T-helper 17 cell (primary cell): ENCODE data around the gene OSBP. TPM values are rescaled to one million over a fixed set of nuclear protein-coding genes. Genes with fewer than 3 reads are reported as not detected.
"Not testable (repeated sequence)": the region's sequence is repeated elsewhere in the genome, so short reads cannot be mapped to it uniquely, and the experiment has no call there.

Experiments
- ATAC-seq: fragments of 150-1000 bp; cut with Tn5 transposase; 2 replicates; pipeline ENCODE4 v1.10.0; 2021; ENCODE audit warnings: mild to moderate bottlenecking, moderate library complexity
- DNase-seq, 3 donors: peaks; one replicate each; pipeline versions ENCODE4 v3.0.0 to v3.0.0-alpha.2; 2020 to 2021
- H3K9me3 ChIP-seq: one replicate; pipeline ENCODE4 v1.7.0; 2013; ENCODE audit warnings: low read length, mild to moderate bottlenecking; ENCODE audit not compliant: control insufficient read depth, poor library complexity, severe bottlenecking
- H3K27ac Mint-ChIP-seq: one replicate; pipeline ENCODE4 v1.8.0; 2022; ENCODE audit warnings: mild to moderate bottlenecking, moderate library complexity, mixed read lengths
- H3K27me3 Mint-ChIP-seq: one replicate; pipeline ENCODE4 v1.8.0; 2022; ENCODE audit warnings: mixed read lengths
- H3K36me3 Mint-ChIP-seq: one replicate; pipeline ENCODE4 v1.8.0; 2022; ENCODE audit warnings: low read depth, mixed read lengths
- H3K4me1 Mint-ChIP-seq: one replicate; pipeline ENCODE4 v1.8.0; 2022; ENCODE audit warnings: mild to moderate bottlenecking, mixed read lengths
- H3K4me3 Mint-ChIP-seq: one replicate; pipeline ENCODE4 v1.8.0; 2022; ENCODE audit warnings: mild to moderate bottlenecking, moderate library complexity, mixed read lengths
- total RNA-seq, 4 donors: library from RNA in 2 of 4; stranded (reverse) in 2 of 4; gene quantifications; one replicate each; pipeline ENCODE4 v1.2.3 and lab custom pipeline; 2022 to 2026

The OSBP gene
- total RNA-seq, 2 donors from 2014 or later: 53.0 to 63.1 TPM

DNA sequence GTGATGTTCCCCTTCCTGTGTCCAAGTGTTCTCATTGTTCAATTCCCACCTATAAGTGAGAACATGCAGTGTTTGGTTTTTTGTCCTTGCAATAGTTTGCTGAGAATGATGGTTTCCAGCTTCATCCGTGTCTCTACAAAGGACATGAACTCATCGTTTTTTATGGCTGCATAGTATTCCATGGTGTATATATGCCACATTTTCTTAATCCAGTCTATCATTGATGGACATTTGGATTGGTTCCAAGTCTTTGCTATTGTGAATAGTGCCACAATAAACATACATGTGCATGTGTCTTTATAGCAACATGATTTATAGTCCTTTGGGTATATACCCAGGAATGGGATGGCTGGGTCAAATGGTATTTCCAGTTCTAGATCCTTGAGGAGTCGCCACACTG, 71.9 kb downstream of the OSBP start:
- not testable (repeated sequence) for H3K4me1 Mint-ChIP-seq

DNA sequence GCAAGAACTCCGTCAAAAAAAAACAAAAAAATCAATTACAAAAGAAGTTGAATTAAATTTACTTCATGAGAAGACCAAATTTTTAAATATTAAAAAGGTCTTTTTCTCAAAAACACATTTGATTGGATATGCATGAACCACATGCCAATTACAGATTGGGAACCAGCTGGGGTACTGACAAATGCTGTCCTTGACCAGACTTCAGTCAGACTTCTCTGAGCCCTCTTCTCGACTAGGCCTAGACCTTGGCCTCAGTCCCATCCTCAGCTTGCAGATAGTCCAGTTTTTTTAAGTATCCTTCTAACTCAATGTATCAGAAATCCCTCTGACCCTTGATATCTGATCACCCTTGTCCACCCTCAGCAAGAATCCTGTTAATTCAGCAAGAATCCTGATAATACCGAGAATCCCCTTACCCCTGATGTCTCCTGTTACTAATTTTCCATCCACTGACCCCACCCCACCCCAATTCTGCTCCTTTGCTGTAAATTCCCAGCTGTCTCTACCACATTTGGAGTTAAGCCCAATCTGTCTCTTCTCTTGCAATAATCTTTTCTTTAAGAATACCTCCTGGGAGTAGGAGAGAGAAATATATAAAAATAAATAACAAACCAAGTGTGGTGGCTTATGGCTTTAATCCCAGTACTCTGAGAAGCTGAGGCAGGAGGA, 73.3 kb downstream of the OSBP start:
- H3K9me3 ChIP-seq: no peaks in the 10 kb centered on the region
- DNase-seq (no peak), ATAC-seq (no peak)
- Mint-ChIP-seq H3K27me3 (no peaks in the 10 kb centered on the region), H3K27ac (no peak overlapping the region), H3K36me3 (no peaks in the 10 kb centered on the region), H3K4me3 (no peak overlapping the region), H3K4me1 (peaks cover 6% of the 10 kb centered on the region)

More for the DNA sequence above, 71.9 kb downstream of the OSBP start:
- H3K4me3 Mint-ChIP-seq, H3K9me3 ChIP-seq, H3K27ac Mint-ChIP-seq, H3K36me3 Mint-ChIP-seq, DNase-seq, H3K27me3 Mint-ChIP-seq, ATAC-seq: not testable (repeated sequence)

DNA sequence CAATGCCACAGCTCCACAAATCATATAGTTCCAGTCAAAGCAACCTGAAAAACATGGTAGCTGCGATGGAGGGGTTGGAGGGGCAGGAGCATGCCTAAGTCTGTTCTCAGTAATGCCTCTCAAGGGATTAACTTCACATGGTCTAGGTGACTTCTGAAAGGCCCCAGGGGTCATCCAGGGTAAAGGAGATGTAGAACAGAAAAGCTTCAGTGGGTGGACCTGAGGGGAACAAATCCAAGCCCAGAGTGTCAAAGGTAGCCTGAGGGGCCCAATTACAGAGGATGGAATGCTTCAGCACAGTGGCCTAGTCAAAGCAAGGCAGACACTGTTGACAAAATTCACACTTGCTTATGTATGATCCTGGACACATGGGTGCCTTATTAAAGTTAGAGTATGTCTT, 80.9 kb downstream of the OSBP start:
- peaks cover 6% of the 10 kb centered on the region for H3K4me1 Mint-ChIP-seq
- H3K4me3 Mint-ChIP-seq: no peak overlapping the region
- DNase-seq (no peak), ATAC-seq (no peak)
- H3K27me3 Mint-ChIP-seq: peaks cover 9% of the 10 kb centered on the region
- no peaks in the 10 kb centered on the region for H3K9me3 ChIP-seq
- no peak overlapping the region for H3K27ac Mint-ChIP-seq
- no peaks in the 10 kb centered on the region for H3K36me3 Mint-ChIP-seq

DNA sequence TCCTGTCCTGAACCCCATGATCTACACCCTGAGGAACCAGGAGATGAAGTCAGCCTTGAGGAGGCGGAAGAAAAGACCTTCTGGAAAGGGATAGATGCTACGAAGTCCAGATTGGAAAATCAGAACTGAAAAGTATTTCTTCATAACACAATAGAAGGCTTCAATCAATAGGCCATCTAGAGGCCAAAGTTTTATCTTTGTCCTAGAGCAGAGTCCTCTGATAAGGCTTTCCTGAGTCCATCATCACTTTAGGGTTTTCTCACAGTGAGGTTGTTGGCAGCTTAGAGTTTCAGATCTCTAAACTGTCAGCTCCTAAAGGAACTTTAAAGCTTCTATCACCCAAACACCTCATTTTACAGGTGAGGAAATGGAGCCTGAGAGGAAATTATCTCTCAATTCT, 83.0 kb downstream of the OSBP start:
- ATAC-seq: no peak
- H3K27ac Mint-ChIP-seq: no peak overlapping the region
- H3K36me3 Mint-ChIP-seq: no peaks in the 10 kb centered on the region
- H3K27me3 Mint-ChIP-seq: peaks cover 14% of the 10 kb centered on the region
- DNase-seq: no peak
- H3K4me3 Mint-ChIP-seq: no peak overlapping the region
- H3K4me1 Mint-ChIP-seq: peaks cover 6% of the 10 kb centered on the region
- H3K9me3 ChIP-seq: no peaks in the 10 kb centered on the region

DNA sequence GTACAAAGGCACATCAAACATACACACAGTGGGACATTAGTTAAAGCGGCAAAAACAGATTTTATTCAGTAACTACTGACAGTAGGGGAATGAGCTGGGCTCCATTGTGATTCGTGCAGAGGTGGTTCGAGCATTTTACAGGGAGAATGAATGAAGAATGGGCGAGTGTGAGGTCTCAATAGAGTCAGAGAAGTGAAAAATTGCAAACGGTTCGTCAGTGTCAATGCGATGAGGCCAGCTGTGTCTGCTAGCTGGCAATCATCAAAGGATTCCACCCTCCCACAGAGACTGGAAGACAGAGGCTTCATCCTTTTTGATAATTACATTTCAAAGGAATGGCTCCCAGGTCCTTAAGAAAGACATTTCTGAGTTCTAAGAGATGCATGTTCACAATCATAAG, 86.9 kb downstream of the OSBP start:
- H3K4me1 Mint-ChIP-seq: no peaks in the 10 kb centered on the region
- no peak for DNase-seq
- no peaks in the 10 kb centered on the region for H3K9me3 ChIP-seq
- H3K36me3 Mint-ChIP-seq: no peaks in the 10 kb centered on the region
- peaks cover 36% of the 10 kb centered on the region for H3K27me3 Mint-ChIP-seq
- H3K4me3 Mint-ChIP-seq: no peak overlapping the region
- ATAC-seq: no peak
- H3K27ac Mint-ChIP-seq: no peak overlapping the region

Other genes starting within 250 kb of the OSBP start
- gene OR5A2, start 189.4 kb downstream of the OSBP start, total RNA-seq: not detected
- gene OR5A1, start 179.3 kb downstream of the OSBP start, total RNA-seq: not detected
- not detected for gene OR4D6, start 158.8 kb downstream of the OSBP start, total RNA-seq
- gene OR4D10, start 142.5 kb downstream of the OSBP start, total RNA-seq: not detected
- gene OR4D11, start 112.2 kb downstream of the OSBP start, total RNA-seq: not detected
- gene OR4D9, start 104.2 kb downstream of the OSBP start, total RNA-seq: not detected
- gene PATL1, start 53.3 kb upstream of the OSBP start, total RNA-seq: 10 to 100 TPM; 49.0 to 62.6 TPM
- not detected for gene OR10V1, start 98.1 kb upstream of the OSBP start, total RNA-seq
- 1 to 10 TPM; 4.7 to 6.6 TPM for gene STX3, start 139.6 kb upstream of the OSBP start, total RNA-seq
- gene MRPL16, start 195.0 kb upstream of the OSBP start, total RNA-seq: 10 to 100 TPM; 18.4 to 21.8 TPM
- not detected for gene CBLIF, start 229.7 kb upstream of the OSBP start, total RNA-seq